Psoas muscle (tissue), 7 donors: Measurements from ENCODE around the gene INAFM1. TPM values are rescaled to one million over a fixed set of nuclear protein-coding genes. Genes with fewer than 3 reads are reported as not detected.

Experiments
- polyA plus RNA-seq, 3 donors: library from polyadenylated mRNA; stranded (reverse); fragments of 200-250 nt; gene quantifications; one replicate each; pipeline ENCODE4 v1.2.3, GENCODE V29; 2013
- total RNA-seq, 4 donors: library from RNA; stranded (reverse); fragmentation: NEBNext Ultra II Directional in 2 of 4; extraction: Animal tissue kit (Norgen Biotek cat#: 25700) in 2 of 4; gene quantifications; one replicate each; pipeline versions ENCODE4 v1.2.1 to v1.2.4, GENCODE V29; 2021 to 2023
- donor health status: healthy with polysubstance abuse.
- donor health status: DM: no; HTN: no; CAD: no; lungs with moderate emphysema.
- donor health status: Bipolar disorder and iron deficiency.
- donor health status: healthy.
- donor health status: DM: no; HTN: no; CAD: no.
- donor health status: DM: no; HTN: no; CAD: no.
- donor health status: DM: yes; HTN: yes; CAD: no.

INAFM1 gene
- total and polyA plus RNA-seq, 7 donors: 3.6 to 21.2 (median 14.0) TPM

Other genes with a start within 250 kb of the INAFM1 start
- 10 to 100 TPM; 19.7 to 31.4 (median 25.4) TPM for gene TMEM160, start 226.3 kb upstream of the INAFM1 start, total RNA-seq
- 10 to 100 TPM in 1 of 3 donors, 1 to 10 TPM in 2; 5.9 to 44.1 (median 7.3) TPM for gene TMEM160, start 226.3 kb upstream of the INAFM1 start, polyA plus RNA-seq
- 10 to 100 TPM; 24.3 to 35.8 (median 28.5) TPM for gene ZC3H4, start 161.1 kb upstream of the INAFM1 start, total RNA-seq
- gene ZC3H4, start 161.1 kb upstream of the INAFM1 start, polyA plus RNA-seq: 10 to 100 TPM in 1 of 3 donors, 1 to 10 TPM in 2; 4.4 to 15.2 (median 5.1) TPM
- gene SAE1, start 144.1 kb upstream of the INAFM1 start, total RNA-seq: 10 to 100 TPM; 37.8 to 55.8 (median 41.5) TPM
- gene SAE1, start 144.1 kb upstream of the INAFM1 start, polyA plus RNA-seq: 10 to 100 TPM; 30.7 to 63.4 (median 62.0) TPM
- 10 to 100 TPM in 1 of 4 donors, 1 to 10 TPM in 3; 2.7 to 32.5 (median 4.7) TPM for gene BBC3, start 43.7 kb upstream of the INAFM1 start, total RNA-seq
- gene BBC3, start 43.7 kb upstream of the INAFM1 start, polyA plus RNA-seq: 1 to 10 TPM; 2.7 to 6.6 (median 2.9) TPM
- gene CCDC9, start 18.4 kb upstream of the INAFM1 start, total RNA-seq: 10 to 100 TPM; 16.9 to 28.2 (median 24.2) TPM
- gene CCDC9, start 18.4 kb upstream of the INAFM1 start, polyA plus RNA-seq: 10 to 100 TPM; 18.8 to 28.5 (median 24.0) TPM
- gene C5AR1, start 35.0 kb downstream of the INAFM1 start, total RNA-seq: 1 to 10 TPM; 2.4 to 6.3 (median 4.5) TPM
- gene C5AR1, start 35.0 kb downstream of the INAFM1 start, polyA plus RNA-seq: 1 to 10 TPM in 1 of 3 donors, under 1 TPM in 2; 0.64 to 2.3 (median 0.77) TPM
- gene C5AR2, start 57.3 kb downstream of the INAFM1 start, total RNA-seq: under 1 TPM in 3 of 4 donors, not detected in 1; 0.27 to 0.43 (median 0.37) TPM
- under 1 TPM in 2 of 3 donors, not detected in 1; 0.06 to 0.44 TPM for gene C5AR2, start 57.3 kb downstream of the INAFM1 start, polyA plus RNA-seq
- 10 to 100 TPM in 1 of 4 donors, 1 to 10 TPM in 3; 7.5 to 14.8 (median 9.8) TPM for gene DHX34, start 74.4 kb downstream of the INAFM1 start, total RNA-seq
- gene DHX34, start 74.4 kb downstream of the INAFM1 start, polyA plus RNA-seq: 10 to 100 TPM; 10.0 to 30.6 (median 15.5) TPM
- gene MEIS3, start 144.6 kb downstream of the INAFM1 start, total RNA-seq: 1 to 10 TPM; 1.3 to 2.1 (median 1.8) TPM
- gene MEIS3, start 144.6 kb downstream of the INAFM1 start, polyA plus RNA-seq: 1 to 10 TPM in 2 of 3 donors, under 1 TPM in 1; 0.83 to 2.4 (median 1.4) TPM
- gene SLC8A2, start 197.0 kb downstream of the INAFM1 start, total RNA-seq: under 1 TPM; 0.13 to 0.54 (median 0.25) TPM
- under 1 TPM in 2 of 3 donors, not detected in 1; 0.12 to 0.18 TPM for gene SLC8A2, start 197.0 kb downstream of the INAFM1 start, polyA plus RNA-seq
- 10 to 100 TPM in 1 of 4 donors, 1 to 10 TPM in 3; 5.9 to 11.2 (median 8.1) TPM for gene KPTN, start 209.3 kb downstream of the INAFM1 start, total RNA-seq
- gene KPTN, start 209.3 kb downstream of the INAFM1 start, polyA plus RNA-seq: 10 to 100 TPM in 1 of 3 donors, 1 to 10 TPM in 2; 3.8 to 21.5 (median 9.7) TPM
- 100 to 1,000 TPM; 124 to 182 (median 159) TPM for gene NAPA, start 240.2 kb downstream of the INAFM1 start, total RNA-seq
- 100 to 1,000 TPM; 103 to 123 (median 109) TPM for gene NAPA, start 240.2 kb downstream of the INAFM1 start, polyA plus RNA-seq